ENCODE data around the gene SHC2. TPM values are rescaled to one million over a fixed set of nuclear protein-coding genes. Genes with fewer than 3 reads are reported as not detected.
"Not testable (repeated sequence)": the region's sequence is repeated elsewhere in the genome, so short reads cannot be mapped to it uniquely, and the experiment has no call there.

The SHC2 gene
- total RNA-seq, 1 experiment from 2014 or later: 19.6 TPM

DNA sequence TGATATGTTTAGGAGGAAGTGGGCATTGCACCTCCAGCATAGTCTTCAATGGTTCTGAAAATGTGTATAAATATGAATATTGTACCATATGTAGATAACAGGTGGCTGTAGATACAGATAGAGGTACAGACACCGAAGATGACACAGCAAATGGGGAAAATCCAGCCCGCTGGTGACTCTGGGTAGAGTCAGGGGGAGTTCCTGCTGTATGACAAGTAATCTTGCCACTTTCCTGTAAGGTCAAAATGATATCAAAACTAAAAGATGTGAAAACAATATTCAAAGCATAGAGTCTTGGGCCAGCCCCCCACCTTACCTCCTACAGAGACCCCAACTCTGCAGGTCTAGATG lies 69.7 kb downstream of the SHC2 start:
- no peak for DNase-seq (ENCODE audit: low spot score)

DNA sequence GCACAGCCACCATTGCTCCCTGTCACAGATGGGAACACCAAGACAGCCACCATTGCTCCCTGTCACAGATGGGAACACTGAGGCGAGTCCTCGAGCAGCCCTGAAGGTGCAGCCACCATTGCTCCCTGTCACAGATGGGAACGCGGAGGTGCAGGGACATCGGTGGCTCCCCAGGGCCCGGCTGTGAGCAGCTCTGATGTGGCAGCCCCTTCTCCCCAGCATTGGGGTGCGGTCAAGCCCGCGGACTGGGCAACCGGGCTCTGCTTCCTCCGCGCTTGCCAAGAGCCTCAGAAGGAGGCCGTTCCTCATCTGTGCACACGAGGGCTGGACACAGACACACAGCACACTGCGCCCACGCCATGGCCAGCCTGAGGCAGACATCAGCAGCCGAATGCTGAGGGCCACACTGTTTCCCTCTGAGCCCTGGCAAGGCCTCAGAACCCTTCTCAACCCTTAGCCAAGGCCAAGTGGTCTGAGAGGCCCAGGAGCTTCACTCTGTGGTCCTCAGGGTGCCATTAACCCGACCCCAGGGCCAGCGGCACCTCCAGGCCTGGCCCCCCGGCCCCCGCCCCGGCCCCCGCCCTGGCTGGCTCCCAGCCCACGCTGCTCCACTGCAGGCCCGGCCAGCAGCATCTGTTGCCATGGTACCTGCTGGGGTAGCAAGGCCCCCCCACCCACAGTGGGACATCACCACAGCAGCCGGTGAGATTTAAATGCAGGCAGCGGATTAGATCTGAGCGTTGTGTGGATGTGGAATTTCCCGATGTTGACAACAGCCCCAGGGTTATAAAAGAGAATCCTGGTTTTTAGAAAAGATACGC lies 70.2 kb downstream of the SHC2 start:
- DNase-seq (ENCODE audit: low spot score): no peak

DNA sequence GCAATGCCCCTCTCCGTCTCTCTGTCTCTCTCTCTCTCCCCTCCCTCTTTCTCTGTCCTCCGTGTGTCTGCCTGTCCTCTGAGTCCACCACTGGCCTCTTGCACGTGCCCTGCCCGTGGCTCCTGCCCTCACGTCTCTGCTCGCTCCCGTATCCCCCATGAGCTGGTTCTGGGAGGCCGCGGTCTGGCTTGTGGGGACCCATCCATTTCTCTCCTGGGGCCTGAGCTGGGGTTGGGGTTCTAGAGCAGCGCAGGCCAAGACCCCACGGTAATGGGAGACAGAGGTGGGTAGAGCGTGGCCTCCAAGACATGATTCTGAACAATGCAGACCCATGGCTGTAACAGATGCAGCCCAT lies 70.9 kb downstream of the SHC2 start:
- DNase-seq (ENCODE audit: low spot score): no peak

DNA sequence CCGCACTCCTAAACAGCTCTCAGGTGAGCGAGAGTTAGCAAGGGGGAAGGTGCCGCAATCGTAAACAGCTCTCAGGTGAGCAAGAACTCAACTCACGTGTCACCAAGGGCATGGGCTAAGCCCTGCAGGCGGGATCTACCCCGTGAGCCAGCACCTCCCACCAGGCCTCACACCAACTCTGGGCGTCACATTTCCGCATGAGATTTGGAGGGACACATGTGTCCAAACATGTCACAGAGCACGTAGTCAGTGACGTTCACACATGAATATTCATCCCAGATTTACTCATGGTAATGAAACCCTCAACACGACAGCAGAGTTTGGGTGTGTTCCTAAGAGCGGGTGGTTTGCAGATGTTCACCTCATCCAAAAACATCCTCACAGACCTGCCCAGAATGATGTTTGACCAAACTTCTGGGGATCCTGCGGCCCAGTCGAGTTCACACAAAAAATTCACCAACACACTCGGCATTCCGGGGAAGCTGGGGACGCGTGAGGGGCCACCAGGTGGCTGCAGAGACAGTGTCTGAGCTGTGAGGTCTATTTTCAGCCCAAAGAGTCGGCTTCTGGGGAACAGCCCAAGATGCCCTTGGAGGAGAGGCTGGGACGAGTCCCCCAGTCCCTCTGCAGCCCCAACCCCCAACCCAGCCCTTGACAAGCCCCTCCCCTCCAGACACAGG lies 71.4 kb downstream of the SHC2 start:
- DNase-seq (ENCODE audit: low spot score): no peak

DNA sequence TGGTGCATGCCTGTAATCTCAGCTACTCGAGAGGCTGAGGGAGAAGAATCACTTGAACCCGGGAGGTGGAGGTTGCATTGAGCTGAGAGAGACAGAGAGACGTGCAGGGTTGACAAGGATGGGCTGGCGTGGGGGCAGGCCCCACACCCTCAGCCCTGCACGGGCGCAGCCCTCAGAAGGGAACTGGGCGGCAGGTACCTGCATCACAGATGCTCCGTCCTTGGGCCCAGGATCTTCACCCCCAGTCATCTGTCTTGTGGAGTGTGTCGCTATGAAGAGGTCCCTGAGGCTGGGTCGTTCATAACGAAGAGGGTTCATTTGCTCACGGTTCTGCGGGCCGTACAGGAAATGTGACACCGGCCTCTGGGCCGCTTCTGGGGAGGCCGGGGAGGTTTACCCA lies 72.1 kb downstream of the SHC2 start:
- DNase-seq (ENCODE audit: low spot score): no peak

DNA sequence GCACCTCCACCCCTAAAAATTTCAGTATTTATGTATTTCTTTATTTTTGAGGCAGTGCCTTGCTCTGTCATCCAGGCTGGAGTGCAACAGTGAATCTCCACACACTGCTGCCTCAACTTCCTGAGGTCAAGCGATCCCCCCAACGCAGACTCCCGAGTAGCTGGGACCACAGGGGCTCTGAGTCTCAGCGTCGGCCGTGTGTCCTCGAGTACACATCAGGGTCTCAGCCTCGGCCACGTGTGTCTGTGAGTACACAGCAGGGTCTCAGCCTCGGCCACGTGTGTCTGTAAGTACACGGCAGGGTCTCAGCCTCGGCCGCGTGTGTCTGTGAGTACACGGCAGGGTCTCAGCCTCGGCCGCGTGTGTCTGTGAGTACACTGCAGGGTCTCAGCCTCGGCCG lies 73.1 kb downstream of the SHC2 start:
- DNase-seq (ENCODE audit: low spot score): no peak

DNA sequence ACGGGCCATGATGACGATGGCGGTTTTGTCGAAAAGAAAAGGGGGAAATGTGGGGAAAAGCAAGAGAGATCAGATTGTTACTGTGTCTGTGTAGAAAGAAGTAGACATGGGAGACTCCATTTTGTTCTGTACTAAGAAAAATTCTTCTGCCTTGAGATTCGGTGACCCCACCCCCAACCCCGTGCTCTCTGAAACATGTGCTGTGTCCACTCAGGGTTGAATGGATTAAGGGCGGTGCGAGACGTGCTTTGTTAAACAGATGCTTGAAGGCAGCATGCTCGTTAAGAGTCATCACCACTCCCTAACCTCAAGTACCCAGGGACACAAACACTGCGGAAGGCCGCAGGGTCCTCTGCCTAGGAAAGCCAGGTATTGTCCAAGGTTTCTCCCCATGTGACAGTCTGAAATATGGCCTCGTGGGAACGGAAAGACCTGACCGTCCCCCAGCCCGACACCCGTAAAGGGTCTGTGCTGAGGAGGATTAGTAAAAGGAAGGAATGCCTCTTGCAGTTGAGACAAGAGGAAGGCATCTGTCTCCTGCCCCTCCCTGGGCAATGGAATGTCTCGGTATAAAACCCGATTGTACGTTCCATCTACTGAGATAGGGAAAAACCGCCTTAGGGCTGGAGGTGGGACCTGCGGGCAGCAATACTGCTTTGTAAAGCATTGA lies 74.1 kb downstream of the SHC2 start:
- not testable (repeated sequence) for DNase-seq (ENCODE audit: low spot score)

DNA sequence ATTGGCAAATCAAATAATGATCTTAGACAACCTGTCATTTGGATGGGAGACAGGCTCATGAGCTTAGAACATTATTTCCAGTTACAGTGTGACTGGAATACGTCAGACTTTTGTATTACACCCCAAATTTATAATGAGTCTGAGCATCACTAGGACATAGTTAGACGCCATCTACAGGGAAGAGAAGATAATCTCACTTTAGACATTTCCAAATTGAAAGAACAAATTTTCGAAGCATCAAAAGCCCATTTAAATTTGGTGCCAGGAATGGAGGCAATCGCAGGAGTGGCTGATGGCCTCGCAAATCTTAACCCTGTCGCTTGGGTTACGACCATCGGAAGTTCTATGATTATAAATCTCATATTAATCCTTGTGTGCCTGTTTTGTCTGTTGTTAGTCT lies 74.6 kb downstream of the SHC2 start:
- DNase-seq (ENCODE audit: low spot score): not testable (repeated sequence)

DNA sequence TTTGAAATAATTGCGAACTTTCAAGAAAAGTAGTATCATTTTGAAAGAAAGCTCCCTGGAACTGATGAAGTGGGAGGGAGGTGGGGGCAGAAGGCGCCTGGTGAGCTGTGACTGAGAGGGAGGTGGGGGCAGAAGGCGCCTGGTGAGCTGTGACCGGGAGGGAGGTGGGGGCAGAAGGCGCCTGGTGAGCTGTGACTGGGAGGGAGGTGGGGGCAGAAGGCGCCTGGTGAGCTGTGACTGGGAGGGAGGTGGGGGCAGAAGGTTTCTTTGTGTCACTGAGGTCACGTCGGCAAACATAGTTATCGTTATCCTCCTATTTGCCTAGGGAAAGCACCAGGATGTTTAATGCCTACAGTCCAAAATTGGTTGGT lies 76.0 kb downstream of the SHC2 start:
- DNase-seq (ENCODE audit: low spot score): no peak

DNA sequence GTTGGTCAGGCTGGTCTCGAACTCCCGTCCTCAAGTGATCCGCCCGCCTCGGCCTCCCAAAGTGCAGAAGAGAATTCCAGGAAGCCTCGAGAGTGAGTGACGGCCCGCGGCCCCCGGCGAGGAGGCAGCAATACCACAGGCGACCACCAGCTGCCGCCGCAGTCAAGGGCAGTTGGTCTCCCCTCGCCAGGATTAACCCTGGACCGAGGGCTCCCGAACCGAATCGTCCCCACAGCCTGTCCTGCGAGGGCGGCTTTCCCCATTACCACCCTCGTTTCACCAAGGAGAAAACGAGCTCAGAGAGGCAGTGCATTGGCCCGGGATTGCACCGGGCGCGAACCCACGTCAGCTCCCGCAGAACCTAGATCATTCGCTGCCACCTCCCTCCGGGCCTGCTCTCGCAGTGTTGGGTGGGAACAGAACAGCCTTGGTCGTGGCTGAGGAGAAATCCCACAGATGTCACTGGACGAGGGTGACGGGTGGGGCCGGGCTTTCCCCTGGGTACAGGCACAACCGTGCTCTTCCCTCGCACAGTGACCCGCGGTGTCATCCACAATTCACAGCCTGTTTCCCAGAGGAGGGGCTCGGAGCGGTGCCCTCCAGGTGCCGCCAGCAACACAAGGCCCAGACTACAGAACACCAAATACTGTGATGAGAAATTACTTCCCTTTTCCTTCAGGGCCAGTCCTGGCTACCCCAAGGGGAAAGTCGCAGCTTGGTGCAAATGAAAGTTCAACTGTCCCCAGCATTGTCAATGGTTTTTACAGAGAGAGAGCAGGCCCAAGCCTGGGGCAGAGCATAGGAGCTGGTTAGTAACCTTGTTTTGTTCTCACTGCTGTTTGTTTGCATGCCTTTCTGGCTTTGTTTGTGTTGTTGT lies 76.7 kb downstream of the SHC2 start:
- no peak for DNase-seq (ENCODE audit: low spot score)

DNA sequence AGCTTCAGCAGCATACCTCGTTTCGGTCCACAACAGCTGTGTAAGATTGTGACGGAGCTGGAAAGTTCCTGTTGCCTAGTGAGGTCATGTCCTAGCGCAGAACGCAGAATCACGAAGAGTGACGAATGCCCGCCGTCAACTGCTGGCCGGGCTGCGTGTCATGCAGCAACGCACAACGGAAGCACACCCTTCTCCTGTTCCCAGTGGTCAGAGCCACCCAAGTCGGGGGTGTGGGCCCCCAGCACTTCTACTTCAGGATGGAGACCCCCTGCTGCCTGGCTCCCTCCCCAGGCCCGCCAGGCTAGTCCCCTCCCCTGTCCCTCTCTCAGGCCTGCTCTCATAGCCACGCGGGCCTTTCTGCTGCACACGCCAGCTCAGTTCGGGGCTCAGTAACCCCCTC lies 77.8 kb downstream of the SHC2 start:
- DNase-seq (ENCODE audit: low spot score): no peak

DNA sequence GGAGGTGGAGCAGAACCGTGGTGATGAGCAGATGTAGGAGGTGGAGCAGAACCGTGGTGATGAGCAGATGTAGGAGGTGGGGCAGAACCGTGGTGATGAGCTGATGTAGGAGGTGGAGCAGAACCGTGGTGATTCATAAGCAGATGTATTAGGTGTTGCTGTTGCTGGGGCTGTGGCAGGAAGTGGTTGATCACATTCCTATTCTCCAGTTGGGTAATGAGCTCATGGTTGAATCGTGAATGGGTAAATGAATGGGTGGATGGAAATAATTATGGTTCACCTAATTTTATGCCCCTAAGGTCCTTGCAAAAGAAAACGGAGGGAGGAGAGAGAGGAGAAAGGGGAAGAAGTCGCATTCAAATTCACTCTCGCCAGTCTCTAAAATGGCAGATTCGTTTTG lies 78.3 kb downstream of the SHC2 start:
- peak; percentile 95 for DNase-seq (ENCODE audit: low spot score)

DNA sequence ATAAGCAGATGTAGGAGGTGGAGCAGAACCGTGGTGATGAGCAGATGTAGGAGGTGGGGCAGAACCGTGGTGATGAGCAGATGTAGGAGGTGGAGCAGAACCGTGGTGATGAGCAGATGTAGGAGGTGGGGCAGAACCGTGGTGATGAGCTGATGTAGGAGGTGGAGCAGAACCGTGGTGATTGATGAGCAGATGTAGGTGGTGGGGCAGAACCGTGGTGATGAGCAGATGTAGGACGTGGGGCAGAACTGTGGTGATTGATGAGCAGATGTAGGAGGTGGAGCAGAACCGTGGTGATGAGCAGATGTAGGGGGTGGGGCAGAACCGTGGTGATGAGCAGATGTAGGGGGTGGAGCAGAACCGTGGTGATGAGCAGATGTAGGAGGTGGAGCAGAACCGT lies 78.9 kb downstream of the SHC2 start:
- DNase-seq (ENCODE audit: low spot score): not testable (repeated sequence)

DNA sequence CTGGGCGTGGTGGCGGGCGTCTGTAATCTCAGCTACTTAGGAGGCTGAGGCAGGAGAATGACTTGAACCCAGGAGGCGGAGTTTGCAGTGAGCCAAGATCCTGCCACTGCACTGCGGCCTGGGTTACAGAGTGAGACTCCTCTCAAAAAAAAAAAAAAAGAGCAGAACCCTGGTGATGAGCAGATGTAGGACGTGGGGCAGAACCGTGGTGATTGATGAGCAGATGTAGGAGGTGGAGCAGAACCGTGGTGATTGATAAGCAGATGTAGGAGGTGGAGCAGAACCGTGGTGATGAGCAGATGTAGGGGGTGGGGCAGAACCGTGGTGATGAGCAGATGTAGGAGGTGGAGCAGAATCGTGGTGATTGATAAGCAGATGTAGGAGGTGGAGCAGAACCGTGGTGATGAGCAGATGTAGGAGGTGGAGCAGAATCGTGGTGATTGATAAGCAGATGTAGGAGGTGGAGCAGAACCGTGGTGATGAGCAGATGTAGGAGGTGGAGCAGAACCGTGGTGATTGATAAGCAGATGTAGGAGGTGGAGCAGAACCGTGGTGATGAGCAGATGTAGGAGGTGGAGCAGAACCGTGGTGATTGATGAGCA lies 80.1 kb downstream of the SHC2 start:
- not testable (repeated sequence) for DNase-seq (ENCODE audit: low spot score)

DNA sequence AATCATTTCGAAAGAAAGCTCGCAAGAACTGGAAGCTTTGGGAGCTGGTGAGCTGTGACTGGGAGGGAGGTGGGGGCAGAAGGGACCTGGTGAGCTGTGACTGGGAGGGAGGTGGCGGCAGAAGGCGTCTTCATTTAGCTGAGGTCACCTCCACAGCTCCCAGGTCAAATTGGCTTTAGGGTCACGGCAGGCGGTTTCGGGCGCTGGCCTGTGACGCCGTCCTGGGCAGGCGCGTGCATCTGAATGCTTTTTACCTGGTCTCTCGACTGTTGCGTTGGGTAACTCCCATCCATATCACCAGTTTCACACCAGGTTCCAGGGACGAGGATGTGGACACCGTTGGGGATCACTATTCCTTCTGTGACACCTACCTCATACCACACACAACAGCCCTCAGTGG lies 81.0 kb downstream of the SHC2 start:
- no peak for DNase-seq (ENCODE audit: low spot score)

DNA sequence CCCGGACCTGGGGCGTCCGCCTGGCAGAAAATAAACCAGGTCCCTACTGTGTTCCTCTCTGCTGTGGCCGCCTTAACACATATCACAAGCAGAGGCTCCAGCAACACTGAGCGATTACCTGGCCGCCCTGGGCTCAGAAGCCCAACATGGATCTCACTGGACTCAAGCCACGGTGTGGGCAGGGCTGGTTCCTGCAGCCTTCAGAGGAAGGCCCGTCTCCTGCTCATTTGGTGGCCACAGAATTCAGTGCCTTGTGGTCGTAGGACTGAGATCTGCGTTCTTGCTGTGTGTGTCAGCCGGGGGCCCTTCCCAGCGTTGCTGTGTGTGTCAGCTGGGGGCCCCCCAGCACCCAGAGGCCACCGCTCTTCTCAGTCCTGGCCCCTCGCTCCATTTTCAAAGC lies 82.1 kb downstream of the SHC2 start:
- no peak for DNase-seq (ENCODE audit: low spot score)

DNA sequence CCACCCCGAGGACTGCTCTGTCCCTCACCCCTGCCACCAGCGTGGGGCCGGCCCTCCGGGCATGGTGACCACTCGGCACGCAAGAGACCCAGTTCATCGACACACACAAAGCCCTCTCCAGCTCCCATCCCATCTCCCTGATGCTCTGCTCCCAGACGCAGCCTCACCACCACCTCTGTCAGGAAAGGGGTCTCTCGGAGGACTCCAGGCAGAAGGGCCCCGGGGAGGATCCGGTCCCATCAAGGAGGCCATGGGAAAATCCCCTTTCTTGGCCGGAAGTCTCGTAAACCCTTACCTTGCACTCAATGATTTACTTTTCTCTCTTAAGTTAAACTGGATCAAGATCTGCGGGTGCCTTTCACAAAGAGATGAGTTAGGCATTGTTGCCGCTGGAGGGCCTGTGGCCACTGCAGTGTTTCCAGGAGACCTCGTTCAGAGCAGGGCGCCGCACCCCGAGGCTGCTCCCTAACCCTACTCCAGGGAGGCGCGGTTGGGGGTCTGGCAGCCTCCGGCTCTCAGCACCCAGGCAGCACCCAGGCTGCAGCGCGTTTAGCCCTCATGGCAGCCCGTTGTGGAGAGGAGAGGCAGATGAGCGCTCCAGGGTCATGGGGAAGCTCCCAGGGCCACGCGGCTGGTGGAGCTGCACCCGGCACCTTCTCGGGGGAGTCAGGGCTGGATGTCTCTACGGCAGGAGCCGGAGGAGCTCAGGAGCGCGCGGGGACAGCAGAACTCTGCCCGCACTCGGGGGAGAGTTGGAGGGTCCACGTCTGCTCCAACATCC lies 82.8 kb downstream of the SHC2 start:
- peak; percentile 46 for DNase-seq (ENCODE audit: low spot score)

DNA sequence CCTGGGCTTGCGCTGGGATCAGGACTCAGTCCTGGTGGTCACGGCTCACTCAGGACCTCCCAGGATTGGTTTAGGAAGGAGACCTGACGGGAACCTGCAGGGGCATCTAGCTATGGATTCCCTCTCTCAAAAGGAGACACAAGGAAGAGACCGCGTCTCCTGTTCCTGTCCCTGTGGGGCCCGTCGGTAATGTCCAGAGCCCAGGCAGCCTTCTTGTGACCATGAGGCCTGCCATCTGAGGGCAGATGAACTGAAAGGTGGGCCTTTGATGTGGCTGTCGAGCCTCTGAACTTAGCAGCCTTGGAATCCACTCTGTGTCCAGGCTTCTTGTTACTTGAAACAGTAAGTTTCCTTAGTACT lies 84.7 kb downstream of the SHC2 start:
- DNase-seq (ENCODE audit: low spot score): no peak

DNA sequence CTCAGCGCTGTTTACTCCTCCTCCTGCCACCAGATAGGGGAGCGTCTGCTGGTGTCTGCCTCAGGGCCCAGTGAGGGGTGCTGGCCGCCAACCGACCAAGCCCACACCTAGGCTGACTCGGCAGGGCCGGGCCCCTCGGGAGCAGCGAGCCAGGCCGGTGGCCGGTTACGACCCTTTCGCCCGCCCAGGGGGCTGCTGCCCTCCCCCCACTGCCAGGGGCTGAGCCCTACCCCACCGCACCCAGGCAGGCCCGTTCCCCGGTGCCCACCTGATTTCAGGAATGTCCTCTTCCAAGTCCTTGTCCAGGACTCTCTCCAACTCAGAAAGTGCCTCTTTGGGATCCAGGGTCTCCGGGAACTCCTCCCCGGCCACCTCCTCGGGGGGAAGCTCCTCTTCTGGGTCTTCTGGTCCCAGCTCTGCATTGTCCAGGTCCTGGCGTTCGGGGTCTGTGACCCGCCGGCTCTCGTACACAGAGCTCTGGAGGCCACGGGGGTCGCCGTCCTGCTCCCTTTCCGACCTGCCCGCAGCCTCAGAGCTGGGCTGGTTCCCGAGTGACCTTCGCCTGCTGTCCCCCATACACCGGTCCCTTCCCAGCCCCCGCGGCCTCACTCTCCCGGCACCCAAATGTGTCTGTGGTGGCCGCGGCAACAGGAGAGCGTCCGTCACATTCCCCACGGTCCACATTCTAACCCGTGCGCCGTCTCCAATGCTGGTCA lies 85.3 kb downstream of the SHC2 start:
- DNase-seq (ENCODE audit: low spot score): no peak

DNA sequence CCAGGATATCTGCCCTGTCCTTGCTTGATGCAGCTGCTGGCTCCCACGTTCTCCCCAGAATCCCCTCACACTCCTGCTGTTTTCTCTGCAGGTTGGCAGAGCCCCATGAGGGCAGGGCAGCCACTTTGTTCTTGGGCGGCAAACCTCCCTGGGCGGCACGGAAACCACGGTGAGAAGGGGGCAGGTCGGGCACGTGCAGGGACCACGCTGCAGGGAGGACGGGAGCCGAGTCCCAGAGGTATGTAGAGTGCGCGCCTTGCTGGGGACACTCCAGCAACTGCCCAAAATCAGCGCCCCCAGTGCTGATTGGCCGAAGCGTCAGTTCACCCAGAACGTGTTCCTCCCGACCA lies 86.0 kb downstream of the SHC2 start:
- DNase-seq (ENCODE audit: low spot score): no peak
